A549 (cell line): Measurements from ENCODE around the gene ACAD11. TPM values are rescaled to one million over a fixed set of nuclear protein-coding genes. Genes with fewer than 3 reads are reported as not detected.

Source experiments
- ATAC-seq, 2 experiments: fragments of 200-7000 bp in 1 of 2; fragments of >200 bp in 1 of 2; cut with Nextera tagmentation in 1 of 2; cut with Tn5 transposase in 1 of 2; 3 replicates each; pipeline versions ENCODE4 v1.8.0 to v1.9.1; 2018 to 2020; ENCODE audit warnings: mild to moderate bottlenecking in 1 of 2, moderate library complexity in 1 of 2
- CTCF ChIA-PET: fragments of 300-600 bp; sonication (Branson Sonifier 250); formaldehyde crosslinking; extraction: SDS; loops from one replicate; lab custom pipeline; 2021; ENCODE audit warnings: antibody characterized with exemption, inconsistent platforms; lab: Yijun Ruan, JAX
- POLR2A ChIA-PET: fragments of 350-600 bp; formaldehyde crosslinking; extraction: SDS; loops from one replicate; lab custom pipeline; 2021; ENCODE audit warnings: antibody characterized with exemption, inconsistent platforms; lab: Yijun Ruan, JAX
- DNase-seq, 2 experiments: peaks; one replicate each; pipeline versions ENCODE4 v3.0.0 to v3.0.0-alpha.2; 2011 to 2016; ENCODE audit warnings: low read depth in 1 of 2, low spot score in 1 of 2
- FAIRE-seq: peaks from 2 replicates; lab custom pipeline; 2011; peaks lifted over from hg19 to GRCh38; lab: Jason Lieb, UNC
- H3K27ac ChIP-seq, 2 experiments: fragments of >200 bp; sonication (Bioruptor Twin); formaldehyde crosslinking; 3 replicates each; pipeline ENCODE4 v1.5.1; 2016 to 2017
- H3K4me1 ChIP-seq: fragments of >200 bp; sonication (Bioruptor Twin); formaldehyde crosslinking; 3 replicates; pipeline ENCODE4 v1.6.1; 2016
- H3K4me2 ChIP-seq: fragments of >200 bp; sonication (Bioruptor Twin); formaldehyde crosslinking; 3 replicates; pipeline ENCODE4 v1.6.1; 2016
- H3K4me3 ChIP-seq: fragments of >200 bp; sonication (Bioruptor Twin); formaldehyde crosslinking; 3 replicates; pipeline ENCODE4 v1.5.1; 2016
- H3K9me3 ChIP-seq: fragments of >200 bp; sonication (Bioruptor Twin); formaldehyde crosslinking; 3 replicates; pipeline ENCODE4 v1.6.1; 2016
- CBX2 ChIP-seq: fragments of 200-600 bp; sonication (generic); IDR thresholded peaks from 2 replicates; pipeline ENCODE4 v1.6.1; 2016; ENCODE audit warnings: low read depth, mild to moderate bottlenecking, borderline replicate concordance
- EHF ChIP-seq: fragments of 250-450 bp; sonication (Bioruptor Pico); IDR thresholded peaks from 2 replicates; pipeline ENCODE4 v1.5.0; 2020; ENCODE audit warnings: mild to moderate bottlenecking
- ESRRA ChIP-seq: fragments of 150-350 bp; IDR thresholded peaks from 2 replicates; pipeline ENCODE4 v1.6.1; 2014; ENCODE audit warnings: mild to moderate bottlenecking, low read length, borderline replicate concordance
- FOXS1 ChIP-seq: fragments of 250-450 bp; sonication (Bioruptor Pico); IDR thresholded peaks from 2 replicates; pipeline ENCODE4 v1.5.0; 2020; ENCODE audit warnings: mild to moderate bottlenecking, moderate library complexity
- HES2 ChIP-seq: fragments of >200 bp; sonication (Bioruptor Twin); formaldehyde crosslinking; IDR thresholded peaks from 2 replicates; pipeline ENCODE4 v1.6.1; 2016
- HEYL ChIP-seq: fragments of 250-450 bp; sonication (Bioruptor Pico); IDR thresholded peaks from 2 replicates; pipeline ENCODE4 v1.8.0; 2021; ENCODE audit warnings: mild to moderate bottlenecking, moderate library complexity
- HMGXB4 ChIP-seq: fragments of 250-450 bp; sonication (Bioruptor Pico); IDR thresholded peaks from 2 replicates; pipeline ENCODE4 v1.5.0; 2021; ENCODE audit warnings: mild to moderate bottlenecking, moderate library complexity, borderline replicate concordance
- JUNB ChIP-seq: fragments of >200 bp; sonication (Bioruptor Twin); formaldehyde crosslinking; IDR thresholded peaks from 2 replicates; pipeline ENCODE4 v1.6.1; 2016
- NFE2L2 ChIP-seq: fragments of 150-350 bp; conservative IDR thresholded peaks from 2 replicates; pipeline ENCODE4 v1.6.1; 2014; ENCODE audit warnings: low read length
- RCOR1 ChIP-seq: fragments of 150-350 bp; IDR thresholded peaks from 2 replicates; pipeline ENCODE4 v1.6.1; 2014; ENCODE audit warnings: antibody characterized with exemption, low read length, low read depth
- SMC3 ChIP-seq: fragments of >200 bp; sonication (Bioruptor Twin); formaldehyde crosslinking; IDR thresholded peaks from 3 replicates; pipeline ENCODE4 v1.6.1; 2018; ENCODE audit warnings: inconsistent platforms
- TP53 ChIP-seq: fragments of 250-450 bp; sonication (Bioruptor Pico); IDR thresholded peaks from 2 replicates; pipeline ENCODE4 v1.5.0; 2021; ENCODE audit warnings: mild to moderate bottlenecking, moderate library complexity
- ZFP36 ChIP-seq: fragments of 450-650 bp; IDR thresholded peaks from 2 replicates; pipeline ENCODE4 v1.6.1; 2014; ENCODE audit warnings: borderline replicate concordance; ENCODE audit not compliant: partially characterized antibody
- ZNF302 ChIP-seq: fragments of 250-450 bp; sonication (Bioruptor Pico); IDR thresholded peaks from 2 replicates; pipeline ENCODE4 v1.9.0; 2021; ENCODE audit warnings: inconsistent platforms, mild to moderate bottlenecking, moderate library complexity
- WGBS: methylation state at CpG from one replicate; pipeline ENCODE4 v1.1.6; 2017; ENCODE audit errors: missing lambda C conversion rate; 5-methylcytosine and 5-hydroxymethylcytosine counted together
- polyA plus RNA-seq, 4 experiments: library from polyadenylated mRNA; depleted of rRNA in 3 of 4; stranded (reverse); fragments of >200 nt; fragmentation: RNase III in 1 of 4; extraction: RNeasy Plus Mini Kit Qiagen cat#74134 plus additional on column Dnase treatment in 1 of 4; gene quantifications; 2 replicates in 3 of 4; 3 replicates in 1 of 4; pipeline ENCODE4 v1.2.3, GENCODE V29; 2011 to 2017
- TF ChIP-seq, protein P1 (sequence below): fragments of >200 bp; sonication (Bioruptor Twin); formaldehyde crosslinking; IDR thresholded peaks from 3 replicates; pipeline ENCODE4 v1.6.1; 2016
- TF ChIP-seq, protein P2 (sequence below): fragments of 200-600 bp; sonication (generic); IDR thresholded peaks from 2 replicates; pipeline ENCODE4 v1.6.1; 2016; ENCODE audit warnings: antibody characterized with exemption, mild to moderate bottlenecking, moderate library complexity
- TF ChIP-seq, protein P3 (sequence below): fragments of 150-350 bp; IDR thresholded peaks from 2 replicates; pipeline ENCODE4 v1.6.1; 2014; ENCODE audit warnings: low read depth, mild to moderate bottlenecking, low read length

The ACAD11 gene
- polyA plus RNA-seq, 2 of the 4 experiments (the other 2 are of a cell fraction): 10.3 to 19.2 TPM

GRCh38 chr3:132682201-132682600 is 22.6 kb upstream of the ACAD11 start (continued):
- TF ChIP-seq, protein P1, sequence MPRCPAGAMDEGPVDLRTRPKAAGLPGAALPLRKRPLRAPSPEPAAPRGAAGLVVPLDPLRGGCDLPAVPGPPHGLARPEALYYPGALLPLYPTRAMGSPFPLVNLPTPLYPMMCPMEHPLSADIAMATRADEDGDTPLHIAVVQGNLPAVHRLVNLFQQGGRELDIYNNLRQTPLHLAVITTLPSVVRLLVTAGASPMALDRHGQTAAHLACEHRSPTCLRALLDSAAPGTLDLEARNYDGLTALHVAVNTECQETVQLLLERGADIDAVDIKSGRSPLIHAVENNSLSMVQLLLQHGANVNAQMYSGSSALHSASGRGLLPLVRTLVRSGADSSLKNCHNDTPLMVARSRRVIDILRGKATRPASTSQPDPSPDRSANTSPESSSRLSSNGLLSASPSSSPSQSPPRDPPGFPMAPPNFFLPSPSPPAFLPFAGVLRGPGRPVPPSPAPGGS: no peak

DNA sequence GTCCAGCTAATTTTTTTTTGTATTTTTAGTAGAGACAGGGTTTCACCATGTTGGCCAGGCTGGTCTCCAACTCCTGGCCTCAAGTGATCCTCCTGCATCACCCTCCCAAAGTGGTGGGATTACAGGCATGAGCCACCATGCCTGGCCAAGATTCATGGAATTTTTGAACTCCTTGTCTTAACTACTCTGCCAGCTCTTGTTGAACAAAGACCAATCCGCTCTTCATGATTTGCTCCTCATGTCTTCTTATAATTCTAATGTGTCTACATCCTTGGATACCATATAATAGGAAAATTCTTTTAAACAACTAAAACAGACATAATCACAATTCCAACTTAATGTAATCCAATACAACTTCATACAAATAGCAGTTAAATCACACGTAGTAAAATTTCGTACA is 21.8 kb upstream of the ACAD11 start:
- H3K4me2 ChIP-seq: no peak overlapping the region
- TF ChIP-seq HES2 (no peak), SMC3 (no peak), HMGXB4 (CRISPR knock-in tag) (no peak), CBX2 (no peak)
- TF ChIP-seq, protein P2, sequence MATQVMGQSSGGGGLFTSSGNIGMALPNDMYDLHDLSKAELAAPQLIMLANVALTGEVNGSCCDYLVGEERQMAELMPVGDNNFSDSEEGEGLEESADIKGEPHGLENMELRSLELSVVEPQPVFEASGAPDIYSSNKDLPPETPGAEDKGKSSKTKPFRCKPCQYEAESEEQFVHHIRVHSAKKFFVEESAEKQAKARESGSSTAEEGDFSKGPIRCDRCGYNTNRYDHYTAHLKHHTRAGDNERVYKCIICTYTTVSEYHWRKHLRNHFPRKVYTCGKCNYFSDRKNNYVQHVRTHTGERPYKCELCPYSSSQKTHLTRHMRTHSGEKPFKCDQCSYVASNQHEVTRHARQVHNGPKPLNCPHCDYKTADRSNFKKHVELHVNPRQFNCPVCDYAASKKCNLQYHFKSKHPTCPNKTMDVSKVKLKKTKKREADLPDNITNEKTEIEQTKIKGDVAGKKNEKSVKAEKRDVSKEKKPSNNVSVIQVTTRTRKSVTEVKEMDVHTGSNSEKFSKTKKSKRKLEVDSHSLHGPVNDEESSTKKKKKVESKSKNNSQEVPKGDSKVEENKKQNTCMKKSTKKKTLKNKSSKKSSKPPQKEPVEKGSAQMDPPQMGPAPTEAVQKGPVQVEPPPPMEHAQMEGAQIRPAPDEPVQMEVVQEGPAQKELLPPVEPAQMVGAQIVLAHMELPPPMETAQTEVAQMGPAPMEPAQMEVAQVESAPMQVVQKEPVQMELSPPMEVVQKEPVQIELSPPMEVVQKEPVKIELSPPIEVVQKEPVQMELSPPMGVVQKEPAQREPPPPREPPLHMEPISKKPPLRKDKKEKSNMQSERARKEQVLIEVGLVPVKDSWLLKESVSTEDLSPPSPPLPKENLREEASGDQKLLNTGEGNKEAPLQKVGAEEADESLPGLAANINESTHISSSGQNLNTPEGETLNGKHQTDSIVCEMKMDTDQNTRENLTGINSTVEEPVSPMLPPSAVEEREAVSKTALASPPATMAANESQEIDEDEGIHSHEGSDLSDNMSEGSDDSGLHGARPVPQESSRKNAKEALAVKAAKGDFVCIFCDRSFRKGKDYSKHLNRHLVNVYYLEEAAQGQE: no peak
- DNase-seq (no peak), FAIRE-seq (no peak), ATAC-seq (no peak)
- CTCF ChIA-PET: interaction anchor here (1.4 kb wide), 1 partner anchor 9 kb away, joined by 4 read pairs; no protein-coding TSS in a partner anchor
- H3K27ac ChIP-seq: no peak overlapping the region
- H3K9me3 ChIP-seq: no peaks in the 10 kb centered on the region
- POLR2A ChIA-PET: no interaction called here
- no peaks in the 10 kb centered on the region for H3K4me1 ChIP-seq
- H3K4me3 ChIP-seq: no peak overlapping the region
- 91% methylated on average over 3 of the region's 3 CpGs for WGBS

GRCh38 chr3:132679911-132680310 is 20.3 kb upstream of the ACAD11 start:
- Histone ChIP-seq H3K4me1 (no peaks in the 10 kb centered on the region), H3K4me2 (no peak overlapping the region), H3K9me3 (no peaks in the 10 kb centered on the region), H3K27ac (no peak overlapping the region), H3K4me3 (no peak overlapping the region)
- ATAC-seq (no peak), DNase-seq (no peak), FAIRE-seq (no peak)
- TF ChIP-seq NFE2L2 (no peak), FOXS1 (CRISPR knock-in tag) (no peak), ESRRA (no peak), HES2 (no peak), TP53 (CRISPR knock-in tag) (no peak), HEYL (CRISPR knock-in tag) (no peak), ZNF302 (CRISPR knock-in tag) (no peak), ZFP36 (no peak), EHF (no peak), RCOR1 (no peak), JUNB (no peak)
- TF ChIP-seq, protein P3, sequence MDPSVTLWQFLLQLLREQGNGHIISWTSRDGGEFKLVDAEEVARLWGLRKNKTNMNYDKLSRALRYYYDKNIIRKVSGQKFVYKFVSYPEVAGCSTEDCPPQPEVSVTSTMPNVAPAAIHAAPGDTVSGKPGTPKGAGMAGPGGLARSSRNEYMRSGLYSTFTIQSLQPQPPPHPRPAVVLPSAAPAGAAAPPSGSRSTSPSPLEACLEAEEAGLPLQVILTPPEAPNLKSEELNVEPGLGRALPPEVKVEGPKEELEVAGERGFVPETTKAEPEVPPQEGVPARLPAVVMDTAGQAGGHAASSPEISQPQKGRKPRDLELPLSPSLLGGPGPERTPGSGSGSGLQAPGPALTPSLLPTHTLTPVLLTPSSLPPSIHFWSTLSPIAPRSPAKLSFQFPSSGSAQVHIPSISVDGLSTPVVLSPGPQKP: no peak
- TF ChIP-seq, protein P2: no peak
- ChIA-PET POLR2A (no interaction called here), CTCF (interaction anchor here (1.3 kb wide), 1 partner anchor 21 kb away, joined by 5 read pairs; no protein-coding TSS in a partner anchor)
- 87% methylated on average over 5 of the region's 5 CpGs for WGBS
